Trophoblast cell (in vitro differentiated cells and primary cell): Measurements from ENCODE around the gene NTM.

Source experiments
- DNase-seq, 2 donors: peaks; one replicate each; pipeline ENCODE4 v3.0.0-alpha.2; 2016
- H2AFZ ChIP-seq: 2 replicates; pipeline ENCODE4 v1.6.1; 2013; ENCODE audit warnings: low read length, moderate library complexity, mild to moderate bottlenecking; ENCODE audit not compliant: insufficient read depth, poor library complexity
- H2AK5ac ChIP-seq: 2 replicates; pipeline ENCODE4 v1.6.1; 2013; ENCODE audit warnings: mild to moderate bottlenecking, low read length
- H2BK120ac ChIP-seq: 2 replicates; pipeline ENCODE4 v1.6.1; 2013; ENCODE audit warnings: low read length, mild to moderate bottlenecking, moderate library complexity; ENCODE audit not compliant: insufficient read depth, poor library complexity
- H2BK12ac ChIP-seq: 2 replicates; pipeline ENCODE4 v1.6.1; 2013; ENCODE audit warnings: mild to moderate bottlenecking, low read length, moderate library complexity
- H2BK5ac ChIP-seq: 2 replicates; pipeline ENCODE4 v1.6.1; 2013; ENCODE audit warnings: low read length, low read depth, moderate library complexity, mild to moderate bottlenecking; ENCODE audit not compliant: poor library complexity
- H3K14ac ChIP-seq: 2 replicates; pipeline ENCODE4 v1.6.1; 2013; ENCODE audit warnings: mild to moderate bottlenecking, low read length
- H3K18ac ChIP-seq: 2 replicates; pipeline ENCODE4 v1.6.1; 2013; ENCODE audit warnings: mild to moderate bottlenecking, low read length
- H3K23ac ChIP-seq: 2 replicates; pipeline ENCODE4 v1.6.1; 2013; ENCODE audit warnings: low read length
- H3K27ac ChIP-seq: 2 replicates; pipeline ENCODE4 v1.5.1; 2013; ENCODE audit warnings: low read depth, mild to moderate bottlenecking, inconsistent platforms, low read length, moderate library complexity
- H3K27me3 ChIP-seq: 2 replicates; pipeline ENCODE4 v1.6.1; 2013; ENCODE audit warnings: inconsistent platforms, mild to moderate bottlenecking, low read length, moderate library complexity; ENCODE audit not compliant: insufficient read depth
- H3K36me3 ChIP-seq, 2 experiments: 1 replicate in 1 of 2; 2 replicates in 1 of 2; pipeline ENCODE4 v1.6.1; 2013; ENCODE audit warnings: low read length in 2 of 2, mild to moderate bottlenecking in 2 of 2, moderate library complexity in 1 of 2; ENCODE audit not compliant: insufficient read depth in 2 of 2, control insufficient read depth in 1 of 2
- H3K4ac ChIP-seq: 2 replicates; pipeline ENCODE4 v1.6.1; 2013; ENCODE audit warnings: low read depth, mild to moderate bottlenecking, low read length, moderate library complexity
- H3K4me1 ChIP-seq, 2 experiments: 1 replicate in 1 of 2; 2 replicates in 1 of 2; pipeline ENCODE4 v1.6.1; 2013; ENCODE audit warnings: low read length in 2 of 2, mild to moderate bottlenecking in 2 of 2, moderate library complexity in 1 of 2; ENCODE audit not compliant: insufficient read depth in 2 of 2, control insufficient read depth in 1 of 2
- H3K4me2 ChIP-seq: 2 replicates; pipeline ENCODE4 v1.6.1; 2013; ENCODE audit warnings: inconsistent platforms, mild to moderate bottlenecking, low read length, moderate library complexity
- H3K4me3 ChIP-seq: 2 replicates; pipeline ENCODE4 v1.5.1; 2013; ENCODE audit warnings: mild to moderate bottlenecking, low read depth, low read length, inconsistent platforms
- H3K79me1 ChIP-seq: one replicate; pipeline ENCODE4 v1.6.1; 2013; ENCODE audit warnings: low read length
- H3K79me2 ChIP-seq: 2 replicates; pipeline ENCODE4 v1.6.1; 2013; ENCODE audit warnings: low read length, mild to moderate bottlenecking; ENCODE audit not compliant: control insufficient read depth, insufficient read depth, poor library complexity
- H3K9ac ChIP-seq: 2 replicates; pipeline ENCODE4 v1.6.1; 2013; ENCODE audit warnings: mild to moderate bottlenecking, low read length
- H3K9me3 ChIP-seq: 2 replicates; pipeline ENCODE4 v1.6.1; 2013; ENCODE audit warnings: low read depth, mild to moderate bottlenecking, control low read depth, inconsistent platforms, low read length; ENCODE audit not compliant: insufficient read depth
- H4K12ac ChIP-seq: 2 replicates; pipeline ENCODE4 v1.6.1; 2013; ENCODE audit warnings: low read depth, mild to moderate bottlenecking, low read length, moderate library complexity
- H4K8ac ChIP-seq: 2 replicates; pipeline ENCODE4 v1.6.1; 2013; ENCODE audit warnings: low read depth, mild to moderate bottlenecking, low read length, moderate library complexity
- H4K91ac ChIP-seq: one replicate; pipeline ENCODE4 v1.6.1; 2013; ENCODE audit warnings: low read depth, mild to moderate bottlenecking, low read length, moderate library complexity
- WGBS: extraction: QIAGEN DNeasy Blood & Tissue Kit; methylation state at CpG from one replicate; pipeline ENCODE4 v1.1.7; 2013; ENCODE audit warnings: missing lambda C conversion rate; ENCODE audit not compliant: insufficient read length, insufficient coverage; ENCODE audit errors: extremely low coverage; 5-methylcytosine and 5-hydroxymethylcytosine counted together

The NTM gene

DNA sequence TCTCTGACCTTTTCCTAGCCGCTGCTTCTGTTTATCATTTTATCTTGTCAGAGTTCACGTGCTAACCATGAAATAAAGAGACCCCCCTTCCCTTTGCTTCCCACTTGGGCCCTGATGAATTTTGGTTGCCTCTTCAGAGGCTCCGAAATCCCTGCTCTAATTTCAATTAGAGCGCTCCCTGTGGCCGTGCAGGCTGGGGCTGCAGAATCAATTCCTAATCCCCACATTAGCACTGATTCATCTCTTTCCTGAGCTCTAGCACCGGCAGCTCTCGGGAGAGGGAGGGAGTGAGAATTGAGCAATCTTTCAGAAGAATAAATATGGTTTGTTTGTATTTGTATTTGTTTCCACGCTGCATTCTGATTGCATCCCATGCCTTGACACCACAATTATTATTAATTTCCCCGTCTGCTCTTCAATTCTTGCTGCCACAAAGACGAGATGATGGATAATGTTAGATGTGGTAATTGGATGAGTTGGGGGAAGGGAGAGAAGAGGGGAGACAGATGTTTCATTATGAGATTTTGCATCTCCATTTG lies 76.9 kb downstream of the NTM start:
- no CpG with 5 or more reads among the region's 10 CpGs for WGBS
- H3K9ac ChIP-seq: no peak overlapping the region
- no peak overlapping the region for H3K23ac ChIP-seq
- H3K9me3 ChIP-seq: no peaks in the 10 kb centered on the region
- no peak overlapping the region for H2BK120ac ChIP-seq
- no peak overlapping the region for H4K12ac ChIP-seq
- no peak overlapping the region for H3K4me3 ChIP-seq
- no peak overlapping the region for H4K8ac ChIP-seq
- H3K27me3 ChIP-seq: no peaks in the 10 kb centered on the region
- no peak overlapping the region for H4K91ac ChIP-seq
- no peak overlapping the region for H2AFZ ChIP-seq
- H3K14ac ChIP-seq: no peak overlapping the region
- no peaks in the 10 kb centered on the region for H3K4me1 ChIP-seq
- H3K79me2 ChIP-seq: no peaks in the 10 kb centered on the region
- no peak overlapping the region for H2AK5ac ChIP-seq
- H3K4ac ChIP-seq: no peak overlapping the region
- no peak overlapping the region for H2BK12ac ChIP-seq
- no peaks in the 10 kb centered on the region for H3K36me3 ChIP-seq
- H3K27ac ChIP-seq: no peak overlapping the region
- H3K79me1 ChIP-seq: no peaks in the 10 kb centered on the region
- H3K4me2 ChIP-seq: no peak overlapping the region
- H3K18ac ChIP-seq: no peak overlapping the region
- no peak for DNase-seq
- no peak overlapping the region for H2BK5ac ChIP-seq

DNA sequence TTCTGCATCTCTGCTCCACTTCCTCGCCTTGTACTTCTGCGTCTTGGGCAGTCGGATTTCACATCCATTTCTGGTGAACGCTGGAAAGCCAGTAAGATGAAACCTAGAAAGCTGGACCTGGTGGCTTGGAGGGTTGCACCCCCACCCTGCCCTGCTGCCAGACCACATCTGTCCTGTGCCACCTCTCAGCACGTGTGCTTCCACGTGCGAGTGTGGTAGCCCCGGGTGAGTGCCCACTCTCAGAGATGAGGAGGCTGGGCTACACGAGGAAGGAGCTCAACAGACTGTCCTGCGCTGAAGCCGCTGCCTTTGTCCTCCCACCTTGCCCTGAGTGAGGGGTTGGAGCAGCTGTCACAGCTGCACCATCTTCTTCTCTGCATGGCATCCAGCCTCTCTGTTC lies 77.5 kb downstream of the NTM start:
- H2BK120ac ChIP-seq: no peak overlapping the region
- no peak overlapping the region for H3K4me2 ChIP-seq
- no peak for DNase-seq
- no peak overlapping the region for H3K27ac ChIP-seq
- no peaks in the 10 kb centered on the region for H3K27me3 ChIP-seq
- H3K4me1 ChIP-seq: no peaks in the 10 kb centered on the region
- no peak overlapping the region for H3K18ac ChIP-seq
- no peak overlapping the region for H4K12ac ChIP-seq
- H2AFZ ChIP-seq: no peak overlapping the region
- no peak overlapping the region for H4K91ac ChIP-seq
- H3K14ac ChIP-seq: no peak overlapping the region
- H4K8ac ChIP-seq: no peak overlapping the region
- H2BK12ac ChIP-seq: no peak overlapping the region
- no peaks in the 10 kb centered on the region for H3K9me3 ChIP-seq
- no peak overlapping the region for H2AK5ac ChIP-seq
- no peak overlapping the region for H3K4ac ChIP-seq
- no peak overlapping the region for H3K9ac ChIP-seq
- H3K79me2 ChIP-seq: no peaks in the 10 kb centered on the region
- H2BK5ac ChIP-seq: no peak overlapping the region
- no CpG with 5 or more reads among the region's 11 CpGs for WGBS
- no peaks in the 10 kb centered on the region for H3K79me1 ChIP-seq
- no peaks in the 10 kb centered on the region for H3K36me3 ChIP-seq
- no peak overlapping the region for H3K23ac ChIP-seq
- H3K4me3 ChIP-seq: no peak overlapping the region

GRCh38 chr11:131449036-131450019 lies 78.9 kb downstream of the NTM start:
- Histone ChIP-seq H2BK5ac (no peak overlapping the region), H3K4me1 (no peaks in the 10 kb centered on the region), H4K91ac (no peak overlapping the region), H3K36me3 (no peaks in the 10 kb centered on the region), H3K4me3 (no peak overlapping the region), H3K14ac (no peak overlapping the region), H2BK12ac (no peak overlapping the region), H4K8ac (no peak overlapping the region), H3K79me2 (no peaks in the 10 kb centered on the region), H3K4me2 (no peak overlapping the region), H3K79me1 (no peaks in the 10 kb centered on the region), H3K27ac (no peak overlapping the region), H3K27me3 (no peaks in the 10 kb centered on the region), H3K23ac (no peak overlapping the region), H3K4ac (no peak overlapping the region), H3K9ac (no peak overlapping the region), H2BK120ac (no peak overlapping the region), H3K9me3 (no peaks in the 10 kb centered on the region), H4K12ac (no peak overlapping the region), H2AFZ (no peak overlapping the region), H2AK5ac (no peak overlapping the region), H3K18ac (no peak overlapping the region)
- no peak for DNase-seq
- no CpG with 5 or more reads among the region's 17 CpGs for WGBS

GRCh38 chr11:131454490-131454889 lies 84.1 kb downstream of the NTM start:
- no peak overlapping the region for H3K18ac ChIP-seq
- no peaks in the 10 kb centered on the region for H3K79me2 ChIP-seq
- H3K27me3 ChIP-seq: peaks cover 2% of the 10 kb centered on the region
- no peaks in the 10 kb centered on the region for H3K79me1 ChIP-seq
- no peak overlapping the region for H3K4me3 ChIP-seq
- H2BK120ac ChIP-seq: no peak overlapping the region
- no CpG with 5 or more reads among the region's 5 CpGs for WGBS
- no peak overlapping the region for H4K91ac ChIP-seq
- H2AK5ac ChIP-seq: no peak overlapping the region
- H2AFZ ChIP-seq: no peak overlapping the region
- H3K4me2 ChIP-seq: no peak overlapping the region
- H2BK12ac ChIP-seq: no peak overlapping the region
- H3K14ac ChIP-seq: no peak overlapping the region
- no peak overlapping the region for H3K27ac ChIP-seq
- H2BK5ac ChIP-seq: no peak overlapping the region
- H3K9ac ChIP-seq: no peak overlapping the region
- no peak overlapping the region for H4K8ac ChIP-seq
- H3K9me3 ChIP-seq: no peaks in the 10 kb centered on the region
- H4K12ac ChIP-seq: no peak overlapping the region
- no peak for DNase-seq
- H3K4ac ChIP-seq: no peak overlapping the region
- H3K36me3 ChIP-seq: no peaks in the 10 kb centered on the region
- no peaks in the 10 kb centered on the region for H3K4me1 ChIP-seq
- H3K23ac ChIP-seq: no peak overlapping the region
